Thyroid gland (tissue), 4 donors: Measurements from ENCODE around the gene RPS6KC1.

Source experiments
- CTCF ChIP-seq, 6 experiments: fragments of 200-600 bp in 3 of 6; fragments of 450-650 bp in 3 of 6; sonication (generic) in 3 of 6; IDR thresholded peaks; one replicate each; pipeline ENCODE4 v1.5.1; 2016 to 2019; ENCODE audit warnings: antibody characterized with exemption in 6 of 6, mild to moderate bottlenecking in 2 of 6, inconsistent platforms in 1 of 6, moderate library complexity in 1 of 6
- POLR2A ChIP-seq, 2 donors: fragments of 450-650 bp; IDR thresholded peaks; one replicate each; pipeline ENCODE4 v1.6.1; 2017; ENCODE audit warnings: antibody characterized with exemption in 2 of 2, mild to moderate bottlenecking in 2 of 2, moderate library complexity in 1 of 2

- TF ChIP-seq POLR2A (IDR thresholded peaks at IDR 0.05) (no peak), CTCF (IDR thresholded peaks at IDR 0.05) (no peak)
Observed at GRCh38 chr1:213250041-213250440, 199.0 kb downstream of the RPS6KC1 start.
